Stimulated activated CD4-positive, alpha-beta T cell treated with anti-CD3 and anti-CD28 coated beads, Interleukin-1b, Interleukin-23, amount 100 ng/mL, for 1 hour (primary cell): Measurements from ENCODE around the gene KATNBL1.

Experiments used
- DNase-seq, 2 donors: peaks; one replicate each; pipeline ENCODE4 v3.0.0-alpha.2; 2020; ENCODE audit warnings: low read depth in 2 of 2

The KATNBL1 gene

GRCh38 chr15:34209421-34210282 is at the start of gene KATNBL1:
TSS of gene KATNBL1 (minus strand) at chr15:34210096. CDS start at chr15:34163676, 46,420 bp downstream.
- peak; percentile 91 to 99 for DNase-seq

GRCh38 chr15:34259566-34259965 is 49.7 kb upstream of the KATNBL1 start:
- DNase-seq, result no peak

GRCh38 chr15:34258151-34258550 is 48.3 kb upstream of the KATNBL1 start:
- no peak for DNase-seq

GRCh38 chr15:34252545-34252944 is 42.6 kb upstream of the KATNBL1 start:
- no peak for DNase-seq

GRCh38 chr15:34248190-34248589 is 38.3 kb upstream of the KATNBL1 start:
- no peak for DNase-seq

GRCh38 chr15:34246276-34246976 is 36.5 kb upstream of the KATNBL1 start:
- no peak for DNase-seq

GRCh38 chr15:34243226-34243625 is 33.3 kb upstream of the KATNBL1 start:
- DNase-seq, result no peak

- DNase-seq, result no peak
Measured at GRCh38 chr15:34242331-34242710, 32.4 kb upstream of the KATNBL1 start.

GRCh38 chr15:34241376-34242330 is 31.8 kb upstream of the KATNBL1 start:
- no peak for DNase-seq

- DNase-seq, result no peak
Measured at GRCh38 chr15:34240537-34240936, 30.6 kb upstream of the KATNBL1 start.

- no peak for DNase-seq
Measured at GRCh38 chr15:34239151-34239808, 29.4 kb upstream of the KATNBL1 start.

GRCh38 chr15:34233614-34234013 is 23.7 kb upstream of the KATNBL1 start:
- no peak for DNase-seq

- DNase-seq, result no peak
Measured at GRCh38 chr15:34223904-34224596, 14.2 kb upstream of the KATNBL1 start.

GRCh38 chr15:34217587-34218225 is 7.8 kb upstream of the KATNBL1 start:
- no peak for DNase-seq

- DNase-seq, result no peak
Measured at GRCh38 chr15:34216527-34217270, 6.8 kb upstream of the KATNBL1 start.

GRCh38 chr15:34214135-34214534 is 4.2 kb upstream of the KATNBL1 start:
- no peak for DNase-seq

- no peak for DNase-seq
Measured at GRCh38 chr15:34213690-34214089, 3.8 kb upstream of the KATNBL1 start.

- DNase-seq, result no peak
Measured at GRCh38 chr15:34206011-34206410, 3.9 kb downstream of the KATNBL1 start.

GRCh38 chr15:34203936-34204335 is 6.0 kb downstream of the KATNBL1 start:
- no peak for DNase-seq

- DNase-seq, result no peak
Measured at GRCh38 chr15:34203305-34203704, 6.6 kb downstream of the KATNBL1 start.
